HS-5 (cell line): ENCODE measurements around the gene PDE10A.
"Not testable (repeated sequence)": the region's sequence is repeated elsewhere in the genome, so short reads cannot be mapped to it uniquely, and the experiment has no call there.

ENCODE experiments used
- DNase-seq: peaks from one replicate; pipeline ENCODE4 v3.0.0-alpha.2; 2012; ENCODE audit warnings: low read depth

Gene PDE10A

DNA sequence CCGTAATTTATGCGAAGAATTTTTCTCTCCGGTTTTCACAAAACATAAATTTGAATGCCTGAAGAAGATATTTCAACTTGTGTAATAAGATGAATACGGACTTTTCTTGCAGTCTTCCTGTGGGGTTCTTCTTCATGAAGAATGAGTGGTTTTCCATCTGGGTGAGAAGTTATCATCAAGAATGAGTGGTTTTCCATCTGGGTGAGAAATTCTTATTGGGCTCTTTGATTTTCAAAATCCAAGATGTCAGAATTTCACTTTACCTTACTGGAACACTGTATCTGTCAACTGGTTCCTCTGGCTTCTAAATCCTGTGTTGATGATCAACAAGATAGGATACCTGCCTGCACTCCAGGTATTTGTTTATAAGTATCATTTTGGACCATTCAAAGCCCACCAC lies 193.6 kb downstream of the PDE10A start:
- no peak for DNase-seq

DNA sequence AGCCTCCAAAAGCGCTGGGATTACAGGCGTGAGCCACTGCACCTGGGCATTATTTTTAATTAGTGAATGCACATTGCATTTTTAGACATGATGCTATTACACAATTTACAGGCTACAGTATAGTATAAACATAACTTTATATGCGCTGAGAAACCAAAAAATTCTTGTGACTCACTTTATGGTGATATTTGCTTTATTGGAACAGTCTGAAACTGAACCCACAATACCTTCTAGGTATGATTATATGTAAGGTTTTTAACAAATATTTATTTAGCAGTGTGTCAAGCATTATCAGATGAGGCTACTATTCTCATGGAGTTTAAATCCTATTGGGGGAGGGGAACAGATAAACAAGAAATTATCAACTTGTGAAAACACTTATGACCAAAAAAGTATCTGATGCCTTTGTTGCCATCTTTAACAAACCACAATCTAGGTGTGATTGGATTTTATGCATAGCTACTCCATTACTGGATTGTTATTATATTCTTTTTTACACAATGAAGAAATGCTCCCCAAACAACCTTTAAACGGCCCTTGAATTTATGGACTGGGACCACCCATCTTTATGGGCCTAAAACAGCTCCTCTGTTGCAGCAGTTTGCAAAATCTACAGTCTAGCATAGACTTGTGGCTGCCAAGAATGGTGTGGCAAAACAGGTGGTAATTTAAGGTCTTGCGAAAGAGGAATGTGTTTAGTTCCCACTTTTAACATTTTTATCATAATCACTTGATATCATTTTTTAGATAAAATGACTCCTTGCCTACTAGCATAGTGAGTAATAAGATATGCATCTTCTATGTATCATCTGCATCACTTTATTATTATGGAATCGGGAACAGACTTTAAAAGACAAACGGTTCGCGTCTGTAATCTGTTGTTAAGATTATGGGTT lies 194.5 kb downstream of the PDE10A start:
- DNase-seq: no peak

DNA sequence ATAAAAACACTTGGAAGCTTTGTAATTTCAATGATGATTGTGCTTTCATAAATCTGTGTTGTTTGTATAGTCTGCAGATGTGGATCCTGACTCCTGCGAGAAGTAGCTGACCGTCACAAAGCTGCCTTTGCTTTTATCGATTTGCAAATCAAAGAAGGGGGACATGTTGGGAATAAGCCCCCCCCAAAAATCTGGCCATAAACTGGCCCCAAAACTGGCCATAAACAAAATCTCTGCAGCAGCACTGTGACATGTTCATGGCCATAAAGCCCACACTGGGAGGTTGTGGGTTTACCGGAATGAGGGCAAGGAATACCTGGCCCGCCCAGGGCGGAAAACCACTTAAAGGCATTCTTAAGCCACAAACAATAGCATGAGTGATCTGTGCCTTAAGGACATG lies 199.5 kb downstream of the PDE10A start:
- DNase-seq: not testable (repeated sequence)

DNA sequence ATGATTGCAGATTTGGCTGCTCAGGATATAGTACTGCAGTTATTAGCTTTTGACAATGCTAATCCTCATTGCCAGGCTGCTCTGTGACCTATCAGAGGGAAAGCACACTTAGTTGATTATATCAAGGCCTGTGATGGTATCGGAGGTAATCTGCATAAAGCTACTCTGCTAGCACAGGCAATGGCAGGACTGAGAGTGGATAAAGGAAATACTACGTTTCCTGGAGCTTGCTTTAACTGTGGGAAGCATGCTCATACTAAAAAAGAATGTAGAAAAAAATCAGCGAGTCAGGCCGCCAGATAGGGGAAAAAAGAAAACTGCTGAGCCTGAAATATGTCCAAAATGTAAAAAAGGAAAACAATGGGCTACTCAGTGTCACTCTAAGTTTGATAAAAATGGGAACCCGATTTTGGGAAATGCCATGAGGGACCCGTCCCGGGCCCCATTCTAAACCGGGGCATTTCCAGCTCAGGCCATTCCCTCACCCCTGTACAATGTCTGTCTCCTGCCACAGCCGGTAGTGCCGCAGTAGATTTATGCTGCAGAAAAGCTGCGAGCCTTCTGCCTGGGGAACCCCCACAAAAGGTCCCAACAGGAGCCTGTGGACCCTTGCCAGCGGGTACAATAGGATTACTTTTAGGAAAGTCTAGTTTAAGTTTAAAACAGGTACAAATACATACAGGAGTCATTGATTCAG lies 203.3 kb downstream of the PDE10A start:
- DNase-seq: not testable (repeated sequence)

DNA sequence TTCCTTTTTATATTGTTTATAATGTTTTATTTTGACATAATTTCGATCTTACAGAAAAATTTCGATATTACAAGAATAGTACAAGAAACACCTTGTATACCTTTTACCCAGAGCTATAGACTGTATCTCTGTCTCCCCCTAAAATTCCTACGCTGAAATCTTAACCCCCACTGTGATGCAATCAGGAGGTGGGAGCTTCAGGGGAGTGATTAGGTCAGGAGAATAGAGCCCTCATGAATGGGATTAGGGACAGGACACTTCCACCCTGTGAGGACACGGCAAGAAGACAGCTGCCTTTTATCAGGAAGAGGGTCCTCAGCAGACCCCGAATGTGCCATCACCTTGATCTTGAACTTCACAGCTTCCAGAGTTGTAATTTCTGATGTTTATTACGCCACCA lies 204.9 kb downstream of the PDE10A start:
- no peak for DNase-seq

DNA sequence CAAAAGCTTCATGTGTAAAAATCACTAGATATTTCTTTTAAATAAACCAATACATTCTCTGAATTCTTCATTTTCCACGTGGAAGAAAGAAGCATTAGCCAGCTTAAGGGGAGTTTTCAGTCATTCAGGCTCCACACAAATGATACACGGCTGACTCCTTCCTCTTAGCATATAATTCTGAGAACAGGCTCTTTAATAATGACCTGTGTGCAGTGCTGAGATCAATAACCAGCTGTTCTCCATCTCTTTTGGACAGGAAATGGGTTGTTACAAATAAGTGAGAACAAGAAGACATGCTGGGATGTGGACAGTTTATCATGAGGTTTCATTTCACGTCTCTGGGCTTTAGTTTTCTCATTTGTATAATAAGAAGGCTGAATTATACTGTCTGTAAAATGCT lies 206.8 kb downstream of the PDE10A start:
- DNase-seq: no peak

DNA sequence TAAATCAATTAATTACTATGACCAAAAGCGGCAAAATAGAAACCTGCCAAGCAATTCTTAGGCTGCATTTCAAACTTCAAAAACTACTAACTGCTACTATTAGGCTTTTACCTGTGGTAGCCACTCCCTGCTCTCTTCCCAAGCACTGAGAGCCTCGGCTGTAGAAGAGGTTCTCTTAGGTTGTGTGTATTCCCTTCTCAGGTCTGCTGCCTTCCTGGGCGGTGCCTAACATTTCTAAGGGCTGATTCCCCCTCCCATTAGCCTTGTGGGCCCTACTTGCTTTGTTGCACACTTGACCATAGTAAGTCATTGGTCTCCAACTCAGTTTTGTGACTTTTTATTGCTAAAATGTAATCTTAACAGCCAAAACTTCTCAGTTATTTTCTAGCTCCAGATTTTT lies 207.6 kb downstream of the PDE10A start:
- DNase-seq: no peak

DNA sequence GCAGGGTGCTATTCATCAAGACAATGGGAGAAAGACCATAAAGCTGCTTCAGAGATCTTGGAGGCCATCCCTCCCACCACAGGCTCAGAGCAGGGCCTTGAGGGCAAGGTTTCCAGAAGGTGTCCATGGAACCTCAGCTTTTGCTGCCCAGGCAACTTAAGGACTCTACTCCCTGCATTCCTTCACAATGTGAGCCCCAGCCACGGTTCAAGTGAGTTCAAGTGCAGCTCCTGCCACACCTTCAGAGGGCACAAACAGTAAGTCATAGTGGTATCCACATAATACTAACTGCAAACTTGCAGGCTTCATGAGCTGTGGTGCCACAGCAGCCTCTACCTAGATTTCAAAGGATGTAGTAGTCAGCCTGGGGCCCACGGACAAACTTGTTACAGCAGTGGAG lies 209.6 kb downstream of the PDE10A start:
- DNase-seq: no peak

DNA sequence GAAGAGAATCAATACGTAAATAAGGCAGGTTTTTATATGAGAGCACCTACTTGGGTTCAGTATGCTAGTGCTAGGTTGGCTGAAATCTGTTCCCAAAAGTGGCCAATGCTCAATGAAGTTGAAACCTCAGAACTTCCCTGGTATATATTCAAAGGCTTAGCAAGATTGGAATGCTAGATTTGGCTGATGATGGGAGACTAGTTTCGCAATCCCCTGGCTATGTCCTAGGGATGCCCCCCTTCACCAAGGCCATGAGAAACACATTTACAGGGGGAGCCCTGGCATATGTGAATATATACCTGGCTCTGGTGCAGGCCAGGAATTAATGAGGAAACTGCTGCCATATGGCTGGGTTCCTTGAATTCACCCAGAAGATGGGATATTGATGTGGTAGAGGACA lies 211.2 kb downstream of the PDE10A start:
- no peak for DNase-seq

DNA sequence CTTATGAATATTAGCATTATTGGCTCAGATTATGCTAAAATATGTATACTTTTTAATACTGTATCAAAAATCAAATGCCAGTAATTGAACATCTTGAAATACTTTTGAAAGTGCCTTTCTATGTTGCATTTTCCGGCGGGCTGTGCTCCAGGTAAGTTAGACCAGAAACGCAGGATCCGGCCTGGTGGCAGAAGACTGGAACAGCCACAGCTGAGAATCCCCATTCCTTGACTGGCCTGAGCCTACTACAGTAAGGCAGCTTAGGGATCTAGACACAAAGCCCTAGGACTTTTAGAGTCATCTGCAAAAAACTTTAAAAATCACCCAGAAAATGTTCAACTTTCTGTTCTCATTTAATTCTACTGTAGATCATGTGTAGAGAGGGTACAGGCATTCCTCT lies 214.8 kb downstream of the PDE10A start:
- no peak for DNase-seq

DNA sequence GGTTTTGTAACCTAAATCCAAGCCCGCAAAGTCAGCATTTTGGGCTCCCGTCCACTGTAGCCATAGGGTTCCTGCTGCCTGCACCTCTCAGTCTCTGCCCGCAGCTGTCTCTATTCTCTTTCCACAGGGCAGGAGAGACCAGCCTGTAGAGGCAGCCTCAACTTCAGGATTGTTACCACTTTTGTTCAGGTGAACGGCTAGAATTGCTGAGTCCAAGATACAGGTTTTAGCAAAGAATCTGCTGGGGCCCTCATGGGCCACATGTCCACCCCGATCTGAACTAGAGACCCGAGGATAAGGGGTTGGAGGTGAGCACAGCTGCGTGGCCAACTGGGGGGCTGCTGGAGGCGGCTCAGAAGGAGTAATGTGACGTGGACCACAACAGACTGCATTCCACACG lies 215.9 kb downstream of the PDE10A start:
- DNase-seq: no peak

DNA sequence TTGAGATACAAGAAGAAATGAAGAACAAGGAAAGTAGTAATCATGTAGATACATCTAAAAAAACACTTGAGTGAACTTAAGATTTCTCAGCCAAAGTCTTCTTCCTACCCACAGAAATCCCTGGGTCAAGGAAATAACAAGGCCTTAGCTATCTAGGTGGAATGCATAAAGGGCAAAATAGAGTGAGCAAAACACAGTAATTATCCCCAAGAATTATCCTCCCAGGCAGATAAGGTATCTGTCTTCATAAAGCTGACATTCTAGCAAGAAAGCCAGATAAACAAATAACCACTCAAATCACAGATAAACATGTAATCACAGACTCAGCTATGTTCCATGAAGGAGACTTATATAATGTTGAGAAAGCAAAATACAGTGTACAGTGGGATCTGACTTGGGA lies 216.7 kb downstream of the PDE10A start:
- DNase-seq: no peak

DNA sequence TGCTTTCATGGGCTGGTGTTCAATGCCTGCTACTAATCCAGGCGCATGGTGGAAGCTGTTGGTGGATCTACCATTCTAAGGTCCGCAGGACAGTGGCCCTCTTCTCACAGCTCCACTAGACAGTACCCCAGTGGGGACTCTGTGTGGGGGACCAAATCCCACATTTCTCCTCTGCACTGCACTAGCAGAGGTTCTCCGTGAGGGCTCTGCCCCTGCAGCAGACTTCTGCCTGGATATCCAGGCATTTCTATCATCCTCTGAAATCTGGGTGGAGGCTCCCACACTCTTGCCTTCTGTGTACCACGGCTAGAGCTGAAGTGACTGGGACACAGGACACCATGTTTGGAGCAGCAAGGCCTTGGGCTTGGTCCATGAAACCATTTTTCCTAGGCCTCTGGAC lies 219.6 kb downstream of the PDE10A start:
- no peak for DNase-seq

DNA sequence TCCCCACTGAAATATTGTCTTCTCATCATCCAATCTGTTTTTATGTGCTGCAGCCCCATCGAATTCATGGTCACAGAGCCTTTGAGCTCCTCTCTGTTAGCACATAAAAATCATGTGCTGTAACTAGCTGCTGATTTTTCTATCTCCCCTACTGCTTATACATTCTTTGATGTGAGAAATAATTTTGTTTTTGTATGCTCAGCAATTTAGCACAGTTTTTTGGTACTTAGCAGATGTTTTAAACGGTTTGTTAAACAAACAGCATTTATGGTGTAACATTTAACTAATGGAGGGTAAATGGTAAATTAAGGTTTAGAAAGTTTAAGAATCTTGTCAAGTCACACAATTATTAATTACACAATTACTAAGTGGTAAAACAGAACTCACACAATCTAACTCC lies 221.9 kb downstream of the PDE10A start:
- DNase-seq: no peak

DNA sequence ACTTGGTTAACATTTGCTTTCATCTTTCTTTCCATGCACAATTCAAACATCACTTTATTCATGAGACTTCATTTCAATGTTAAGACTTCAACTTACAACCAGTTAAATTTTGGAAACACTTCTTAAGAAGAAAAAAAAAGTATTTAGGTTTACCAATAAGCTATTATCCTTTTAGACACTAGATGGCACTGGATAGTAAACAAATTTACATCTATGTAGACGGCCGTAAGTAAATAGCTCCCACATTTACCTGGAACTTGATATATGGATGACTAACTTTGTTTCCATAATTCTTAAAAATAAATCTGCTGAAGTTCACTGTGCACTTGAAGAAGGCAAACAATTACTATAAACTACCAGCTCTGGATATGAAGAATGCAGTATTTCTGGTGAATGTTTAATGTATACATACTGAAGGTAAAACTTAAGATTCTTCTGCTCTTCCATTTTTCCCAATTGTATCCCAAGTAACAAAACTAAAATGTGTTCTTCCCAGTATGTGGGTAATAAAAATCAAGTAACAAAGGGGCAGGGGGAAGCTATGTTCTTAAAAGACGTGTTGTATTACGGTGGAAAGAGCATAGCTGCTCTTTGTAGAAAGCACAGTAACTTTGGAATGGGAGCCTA lies 223.0 kb downstream of the PDE10A start:
- DNase-seq: peak; percentile 2

DNA sequence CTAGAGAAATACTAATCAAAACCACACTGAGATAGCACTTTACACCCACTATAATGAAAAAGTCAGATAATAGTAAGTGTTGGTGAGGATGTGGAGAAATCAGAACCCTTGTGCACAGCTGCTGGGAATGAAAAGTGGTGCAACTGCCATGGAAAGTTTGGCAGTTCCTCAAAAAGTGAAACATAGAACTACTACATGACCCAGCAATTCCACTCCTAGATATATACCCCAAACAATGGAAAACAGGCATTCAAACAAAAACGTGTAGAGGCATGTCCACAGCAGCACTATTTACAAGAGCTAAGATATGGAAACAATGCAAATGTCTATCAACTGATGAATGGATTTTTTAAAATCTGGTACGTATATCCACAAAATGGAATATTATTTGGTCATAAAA lies 236.1 kb downstream of the PDE10A start:
- DNase-seq: no peak

DNA sequence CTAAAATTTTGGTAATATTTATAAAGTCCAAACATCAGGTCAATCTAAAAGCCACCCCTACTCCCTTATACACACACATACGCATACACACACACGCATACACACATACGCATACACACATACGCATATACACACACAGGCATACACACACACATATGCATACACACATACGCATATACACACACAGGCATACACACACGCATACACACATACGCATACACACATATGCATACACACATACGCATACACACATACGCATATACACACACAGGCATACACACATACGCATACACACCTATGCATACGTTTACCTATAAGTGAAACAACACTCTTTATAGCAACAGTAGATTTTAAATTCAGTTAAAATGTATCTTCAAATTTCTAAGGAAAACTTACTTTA lies 240.8 kb downstream of the PDE10A start:
- no peak for DNase-seq

DNA sequence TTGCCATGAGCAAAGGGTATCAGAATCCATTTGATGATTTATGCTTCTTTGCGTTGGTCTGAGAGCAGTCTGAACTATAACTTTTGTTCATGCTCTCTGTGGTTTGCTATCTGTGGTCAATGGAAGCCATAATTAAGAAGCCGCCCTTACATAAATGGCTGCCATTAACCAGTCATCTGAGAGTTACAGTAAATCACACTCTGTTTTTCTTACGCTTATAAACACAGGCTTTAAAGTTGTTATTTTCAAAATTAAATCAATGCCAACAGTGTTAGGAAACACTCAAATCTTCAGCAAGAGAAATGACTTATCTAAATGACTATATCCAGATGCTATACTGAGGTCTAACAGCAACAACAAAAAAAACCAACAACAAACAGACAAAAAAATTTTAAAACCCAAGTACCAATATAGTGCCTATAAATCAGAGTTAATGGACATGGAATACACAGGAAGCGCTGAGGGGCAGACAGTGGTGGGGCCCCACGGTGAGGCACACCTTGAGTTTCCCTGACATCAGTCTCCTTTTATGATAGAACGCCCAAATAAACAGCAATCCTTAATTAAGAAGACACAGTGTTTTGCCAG lies 245.7 kb downstream of the PDE10A start:
- no peak for DNase-seq

DNA sequence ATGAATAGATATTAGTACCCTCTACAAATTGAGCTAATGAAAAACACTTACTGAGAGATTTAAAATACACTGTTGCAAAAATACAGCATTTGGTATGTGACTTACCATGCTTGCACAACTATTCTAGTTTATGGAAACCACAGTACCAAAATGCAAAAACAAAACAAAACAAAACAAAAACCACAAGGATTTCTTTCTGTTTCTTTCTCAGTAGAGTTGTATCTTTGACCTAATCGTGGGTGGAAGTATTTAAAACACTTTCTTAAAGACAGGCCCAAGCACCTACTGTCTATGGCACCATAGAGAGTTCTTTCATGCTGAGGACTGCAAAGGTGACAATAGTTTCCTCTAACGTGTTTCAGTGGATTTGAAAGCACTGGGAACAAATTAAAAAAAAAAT lies 258.3 kb downstream of the PDE10A start:
- no peak for DNase-seq

DNA sequence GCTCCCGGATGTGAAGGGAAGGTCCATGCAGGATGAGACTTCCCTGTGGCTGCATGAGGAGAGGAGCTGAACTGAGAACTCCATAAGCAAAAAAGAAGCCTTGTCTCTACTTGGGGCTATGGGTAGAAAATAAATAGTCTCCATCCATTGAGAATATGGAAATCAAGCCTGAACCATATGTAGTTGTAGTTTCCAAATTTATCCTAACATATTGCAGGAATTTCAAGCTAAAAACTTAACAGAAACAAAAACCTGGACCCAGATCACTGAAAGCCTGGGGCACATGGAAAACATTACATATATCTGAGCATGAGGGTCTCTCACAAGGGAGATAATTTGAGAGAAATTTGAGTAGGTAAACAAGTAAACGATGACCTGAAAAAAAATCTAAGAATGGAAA lies 258.7 kb downstream of the PDE10A start:
- no peak for DNase-seq

DNA sequence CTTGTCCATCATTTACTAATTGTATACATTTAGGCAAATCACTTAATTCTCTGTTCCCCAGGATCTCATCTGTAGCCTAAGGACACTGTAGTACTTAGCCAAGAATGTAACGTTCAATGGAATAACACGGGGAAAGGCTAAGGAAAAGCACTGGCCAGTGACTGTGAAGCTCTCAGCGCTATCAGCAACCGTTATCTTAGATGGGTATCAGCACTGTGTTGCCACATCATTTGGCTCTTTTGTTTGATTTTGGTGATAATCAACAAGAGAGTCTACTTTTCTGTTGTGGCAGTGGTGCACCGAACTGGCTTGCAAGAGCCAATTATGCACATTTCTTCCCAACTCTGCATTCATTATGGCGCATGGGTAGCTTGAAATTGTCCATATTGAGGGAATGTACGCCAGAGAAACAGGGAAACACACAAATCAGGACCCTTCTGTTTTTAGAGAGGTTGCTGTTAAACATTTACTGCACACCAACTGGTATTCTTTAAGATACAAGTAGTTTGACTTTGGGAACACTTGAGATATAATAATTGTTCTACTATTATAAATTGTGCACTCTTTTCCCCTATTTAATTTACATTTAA lies 259.9 kb downstream of the PDE10A start:
- no peak for DNase-seq

DNA sequence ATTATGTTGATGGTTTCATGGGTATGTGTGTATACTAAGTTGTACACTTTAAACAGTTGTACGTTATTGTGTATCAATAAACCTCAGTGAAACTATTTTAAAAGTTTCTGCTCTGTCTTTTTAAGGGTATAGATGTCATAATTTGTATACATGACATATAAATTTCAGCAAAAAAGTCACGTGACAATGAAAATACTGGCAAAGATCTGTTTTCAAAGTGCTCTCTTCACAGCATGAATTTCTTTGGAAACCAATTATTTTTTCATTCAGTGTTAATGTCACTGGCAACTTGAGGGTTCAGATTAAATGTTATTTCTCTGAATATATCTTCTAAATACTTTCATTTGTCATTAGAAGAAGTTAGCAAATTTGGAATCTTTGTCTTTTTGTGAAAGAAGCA lies 261.9 kb downstream of the PDE10A start:
- DNase-seq: no peak
